Islet of Langerhans (tissue), 1 donor: Measurements from ENCODE around the gene SNX24.

ENCODE experiments used
- FAIRE-seq: peaks from one replicate; lab custom pipeline; 2011; peaks lifted over from hg19 to GRCh38; lab: Jason Lieb, UNC

Gene SNX24

GRCh38 chr5:122921826-122922225 is 76.4 kb downstream of the SNX24 start:
- no peak for FAIRE-seq

- FAIRE-seq = no peak
These were observed 78.8 kb downstream of the SNX24 start for GRCh38 chr5:122924203-122924602.

- no peak for FAIRE-seq
These were observed 79.4 kb downstream of the SNX24 start for GRCh38 chr5:122924719-122925395.

GRCh38 chr5:122929001-122929400 is 83.6 kb downstream of the SNX24 start:
- FAIRE-seq = no peak

- FAIRE-seq = no peak
These were observed 84.6 kb downstream of the SNX24 start for GRCh38 chr5:122929980-122930379.

DNA sequence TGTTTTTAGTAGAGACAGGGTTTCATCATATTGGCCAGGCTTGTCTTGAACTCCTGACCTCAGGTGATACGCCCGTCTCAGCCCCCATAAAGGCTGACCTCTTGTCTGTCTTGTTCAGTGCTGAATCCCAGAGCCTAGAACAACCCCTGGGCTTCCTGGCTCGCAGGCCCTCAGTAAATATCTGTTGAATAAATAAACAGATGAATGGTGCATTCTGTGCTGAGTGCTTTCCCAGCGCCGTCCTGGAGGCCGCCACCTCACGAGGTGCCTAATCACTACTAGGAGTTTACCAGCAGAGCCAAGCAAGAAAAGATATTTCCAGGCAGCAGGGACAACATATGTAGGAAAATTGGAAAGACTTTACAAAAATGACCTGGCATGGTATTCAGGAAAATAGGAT is 88.5 kb downstream of the SNX24 start:
- no peak for FAIRE-seq

GRCh38 chr5:122936088-122936487 is 90.7 kb downstream of the SNX24 start:
- no peak for FAIRE-seq

- no peak for FAIRE-seq
These were observed 92.5 kb downstream of the SNX24 start for GRCh38 chr5:122937914-122938313.

DNA sequence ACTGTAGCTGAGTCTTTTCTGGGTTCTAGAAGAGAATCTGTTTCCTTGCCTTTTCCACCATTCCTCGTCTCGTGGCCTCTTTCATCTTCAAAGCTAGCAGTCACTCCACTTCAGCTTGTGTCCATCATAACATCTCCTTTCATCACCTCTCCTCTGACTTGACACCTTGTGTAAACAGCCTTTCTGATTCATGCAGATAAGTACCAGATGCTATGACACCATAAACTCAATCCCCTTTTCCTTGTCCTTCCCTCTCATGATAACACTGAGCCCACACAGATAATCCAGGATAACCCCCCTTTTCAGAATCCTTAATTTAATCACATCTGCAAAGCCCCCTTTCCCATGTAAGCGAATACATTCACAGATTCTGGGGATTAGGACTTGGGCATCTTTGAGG is 95.5 kb downstream of the SNX24 start:
- no peak for FAIRE-seq

- no peak for FAIRE-seq
These were observed 96.3 kb downstream of the SNX24 start for GRCh38 chr5:122941737-122942136.

- FAIRE-seq = no peak
These were observed 96.9 kb downstream of the SNX24 start for GRCh38 chr5:122942164-122942914.

DNA sequence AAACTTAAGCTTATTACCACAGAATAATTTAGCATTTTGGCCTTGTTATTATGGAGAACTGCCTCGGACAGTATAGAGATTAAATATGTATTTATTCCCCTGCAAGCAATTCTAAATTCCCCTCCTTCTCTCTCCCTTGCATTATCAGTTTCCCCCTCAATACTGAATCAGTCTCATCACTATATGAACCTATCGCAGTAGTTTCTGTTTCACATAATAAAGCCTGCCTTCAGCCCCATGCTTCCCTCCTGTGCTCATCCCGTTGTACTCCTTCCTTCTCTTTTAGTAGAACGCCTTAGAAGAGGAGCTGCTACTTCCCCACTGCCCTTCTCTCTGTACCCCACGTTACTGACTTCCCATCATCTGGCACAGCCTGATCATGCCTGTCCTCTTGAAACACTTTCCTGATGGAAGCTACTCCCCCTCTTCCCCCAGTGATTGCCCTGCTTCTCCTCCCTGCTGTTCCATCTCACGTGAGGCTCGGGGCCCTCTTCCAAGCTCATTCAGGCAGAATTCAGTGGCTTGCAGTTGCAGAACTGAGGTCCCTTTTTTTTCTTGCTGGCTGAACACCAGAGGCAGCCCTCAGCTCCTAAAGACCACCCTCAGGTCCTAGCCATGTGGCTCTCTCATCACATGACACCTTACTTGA is 97.8 kb downstream of the SNX24 start:
- no peak for FAIRE-seq

DNA sequence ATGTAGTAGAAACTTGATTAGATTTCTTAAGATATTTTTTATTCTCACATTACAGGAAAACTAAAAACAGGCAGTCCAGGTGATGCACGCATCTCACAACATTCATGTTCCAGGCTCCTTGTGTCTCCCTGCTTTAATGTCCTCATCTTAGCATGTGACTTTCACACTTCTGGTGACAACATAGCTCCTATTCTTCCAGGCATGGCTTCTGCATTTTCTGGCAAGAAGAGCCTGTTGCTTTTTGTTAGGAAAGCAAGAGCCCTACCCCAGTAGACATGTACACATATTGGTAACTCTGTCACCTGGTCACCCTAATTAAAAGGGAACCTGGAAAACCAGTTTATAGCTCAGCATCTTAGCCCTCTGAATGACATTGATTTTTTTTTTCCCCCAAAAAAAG is 98.6 kb downstream of the SNX24 start:
- no peak for FAIRE-seq

- FAIRE-seq = no peak
These were observed 102.0 kb downstream of the SNX24 start for GRCh38 chr5:122947372-122947771.

- FAIRE-seq = no peak
These were observed 102.4 kb downstream of the SNX24 start for GRCh38 chr5:122947772-122948171.

DNA sequence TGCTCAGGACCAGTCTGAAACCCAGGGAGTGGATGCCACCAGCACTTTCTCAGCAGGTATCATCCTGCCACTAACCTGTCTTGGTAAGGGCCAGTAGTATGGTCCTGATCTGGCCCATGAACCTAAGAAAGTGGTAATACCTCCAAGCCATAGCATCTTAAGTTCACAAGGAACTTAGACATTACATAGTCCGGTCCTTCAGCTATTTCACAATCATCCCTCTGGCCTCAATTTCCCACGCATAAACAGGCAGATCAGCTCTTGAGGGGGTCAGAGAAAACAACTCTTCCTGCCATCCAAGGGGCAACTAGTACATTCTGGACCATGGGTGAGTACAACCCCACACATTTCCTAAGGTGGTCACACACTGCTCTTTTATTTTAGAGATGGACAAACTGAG is 102.9 kb downstream of the SNX24 start:
- FAIRE-seq = no peak

GRCh38 chr5:122951658-122952057 is 106.2 kb downstream of the SNX24 start:
- FAIRE-seq = no peak

- FAIRE-seq = no peak
These were observed 109.3 kb downstream of the SNX24 start for GRCh38 chr5:122954719-122955118.

DNA sequence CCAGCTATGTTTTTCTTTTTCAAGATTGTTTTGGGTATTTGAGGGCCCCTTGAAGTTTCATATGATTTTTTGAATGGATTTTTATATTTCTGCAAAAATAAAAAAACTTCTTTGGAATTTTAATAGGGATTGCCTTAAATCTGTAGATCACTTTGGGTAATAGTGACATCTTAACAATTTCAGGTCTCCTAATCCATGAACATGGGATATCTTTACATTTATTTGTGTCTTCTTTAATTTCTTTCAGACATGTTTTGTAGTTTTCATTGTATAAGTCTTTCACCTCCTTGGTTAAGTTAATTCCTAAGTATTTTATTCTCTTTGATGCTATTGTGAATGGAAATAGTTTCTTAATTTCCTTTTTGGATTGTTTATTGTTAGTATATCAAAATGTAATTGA is 112.0 kb downstream of the SNX24 start:
- FAIRE-seq = no peak

GRCh38 chr5:122959740-122960445 is 114.5 kb downstream of the SNX24 start:
- no peak for FAIRE-seq

GRCh38 chr5:122963305-122963704 is 117.9 kb downstream of the SNX24 start:
- no peak for FAIRE-seq

GRCh38 chr5:122965111-122965510 is 119.7 kb downstream of the SNX24 start:
- FAIRE-seq = no peak

DNA sequence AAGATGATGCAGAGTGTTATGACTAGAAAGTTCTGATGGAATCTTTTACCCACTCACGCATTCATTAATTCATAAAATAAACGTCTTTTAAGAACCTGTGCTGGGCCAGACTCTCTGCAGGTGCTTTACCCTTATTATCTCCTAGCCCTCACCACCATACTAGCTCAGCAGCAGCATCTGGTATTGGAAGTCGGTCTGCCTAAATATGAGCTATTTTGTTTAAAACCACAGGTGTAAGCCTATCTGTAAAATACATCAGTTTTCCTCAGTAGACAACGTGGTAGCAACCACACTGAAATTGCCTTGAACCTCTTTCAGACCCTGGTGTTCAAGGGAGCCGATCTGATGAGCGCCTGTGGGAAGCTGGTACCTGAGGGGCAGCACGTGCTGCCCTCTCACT is 121.7 kb downstream of the SNX24 start:
- no peak for FAIRE-seq
